ENCODE measurements around the gene TTLL11. TPM values are rescaled to one million over a fixed set of nuclear protein-coding genes. Genes with fewer than 3 reads are reported as not detected.

TTLL11 gene
- polyA plus RNA-seq, 1 of the 3 experiments (the other 2 are of a cell fraction): 6.8 TPM

DNA sequence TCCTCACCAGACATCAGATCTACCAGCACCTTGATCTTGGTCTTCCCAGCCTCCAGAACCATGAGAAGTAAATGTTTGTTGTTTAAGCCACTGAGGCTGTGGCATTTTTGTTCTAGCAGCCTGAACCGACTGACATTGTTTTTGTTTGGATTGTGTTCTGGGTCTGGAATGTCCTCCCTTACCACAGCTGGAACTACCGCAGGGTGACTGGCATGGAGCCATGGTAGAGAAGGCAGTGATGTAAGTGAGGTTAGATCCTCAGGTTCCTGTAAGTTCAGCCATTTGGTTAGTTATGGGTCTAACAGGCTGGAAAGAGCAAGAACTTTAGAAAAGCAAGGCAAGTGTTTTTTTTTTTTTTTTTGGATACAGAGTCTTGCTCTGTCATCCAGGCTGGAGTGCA is 232.4 kb downstream of the TTLL11 start:
- H3K9ac ChIP-seq: no peak overlapping the region
- no peak overlapping the region for H2AFZ ChIP-seq (ENCODE audit: low read depth)
- TF ChIP-seq YY1 (IDR thresholded peaks at IDR 0.05; ENCODE audit: low read depth) (no peak), FOXJ3 (CRISPR knock-in tag; IDR thresholded peaks at IDR 0.05) (no peak), RAD21 (IDR thresholded peaks at IDR 0.05; ENCODE audit: low read length) (no peak), SMC3 (IDR thresholded peaks at IDR 0.05; ENCODE audit: low read depth, low read length) (no peak), NRF1 (IDR thresholded peaks at IDR 0.05; ENCODE audit: low read depth, low read length) (no peak), TCF12 (IDR thresholded peaks at IDR 0.05) (no peak), NFIC (IDR thresholded peaks at IDR 0.05; ENCODE audit: borderline replicate concordance) (no peak), GABPA (IDR thresholded peaks at IDR 0.05; ENCODE audit: low read depth) (no peak), FOXM1 (IDR thresholded peaks at IDR 0.05; ENCODE audit: low read depth) (no peak), EZH2phosphoT487 (IDR thresholded peaks at IDR 0.05; ENCODE audit: borderline replicate concordance, low read depth) (no peak), SIN3A (IDR thresholded peaks at IDR 0.05; ENCODE audit: borderline replicate concordance, low read depth, low read length) (no peak)
- TF ChIP-seq, protein P1, sequence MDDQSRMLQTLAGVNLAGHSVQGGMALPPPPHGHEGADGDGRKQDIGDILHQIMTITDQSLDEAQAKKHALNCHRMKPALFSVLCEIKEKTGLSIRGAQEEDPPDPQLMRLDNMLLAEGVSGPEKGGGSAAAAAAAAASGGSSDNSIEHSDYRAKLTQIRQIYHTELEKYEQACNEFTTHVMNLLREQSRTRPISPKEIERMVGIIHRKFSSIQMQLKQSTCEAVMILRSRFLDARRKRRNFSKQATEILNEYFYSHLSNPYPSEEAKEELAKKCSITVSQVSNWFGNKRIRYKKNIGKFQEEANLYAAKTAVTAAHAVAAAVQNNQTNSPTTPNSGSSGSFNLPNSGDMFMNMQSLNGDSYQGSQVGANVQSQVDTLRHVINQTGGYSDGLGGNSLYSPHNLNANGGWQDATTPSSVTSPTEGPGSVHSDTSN (IDR thresholded peaks at IDR 0.05): no peak
- no peak overlapping the region for H3K27ac ChIP-seq (ENCODE audit: low read depth in 2 of 2, low read length in 1 of 2)
- no peak for DNase-seq
- H3F3A ChIP-seq (replicated peaks; ENCODE audit: insufficient read depth): peaks cover 9% of the 10 kb centered on the region
- H3K36me3 ChIP-seq (replicated peaks in 1 of 2; ENCODE audit: control insufficient read depth in 1 of 2, insufficient read depth in 2 of 2, low read length in 1 of 2): peaks cover 0 to 6% of the 10 kb centered on the region in 2 experiments
- no peaks in the 10 kb centered on the region for H3K9me2 ChIP-seq
- H4K20me1 ChIP-seq (ENCODE audit: insufficient read depth): no peaks in the 10 kb centered on the region
- peaks cover 0 to 6% of the 10 kb centered on the region in 2 experiments; a peak in 1 of 4 replicates for H3K4me1 ChIP-seq (ENCODE audit: control insufficient read depth in 1 of 2, insufficient read depth in 2 of 2, low read depth in 1 of 2, low read length in 1 of 2)
- no peaks in the 10 kb centered on the region for H3K27me3 ChIP-seq (ENCODE audit: insufficient read depth)
- 0 out of 2 replicates have a peak, but pooled peaks cover under 1% of the 10 kb centered on the region for H3K79me2 ChIP-seq (ENCODE audit: insufficient read depth)
- POLR2A ChIA-PET: no interaction called here
- CTCF ChIA-PET: interaction anchor here (1.0 to 1.7 kb wide), 7 partner anchors 9 to 226 kb away, joined by 3 to 6 read pairs (median 4); no protein-coding TSS in a partner anchor
- WGBS (ENCODE audit: low lambda C conversion rate): 71% methylated on average over 2 of the region's 2 CpGs
- H3K4me2 ChIP-seq: no peak overlapping the region
- no peaks in the 10 kb centered on the region for H3K9me3 ChIP-seq
- no peak overlapping the region for H3K4me3 ChIP-seq (ENCODE audit: low read depth in 2 of 2, low read length in 1 of 2)

- H3K4me1 ChIP-seq (ENCODE audit: control insufficient read depth in 1 of 2, insufficient read depth in 2 of 2, low read depth in 1 of 2, low read length in 1 of 2): peaks cover 0 to 6% of the 10 kb centered on the region in 2 experiments; a peak in 1 of 4 replicates
- no peaks in the 10 kb centered on the region for H3K9me2 ChIP-seq
- H3K9ac ChIP-seq: no peak overlapping the region
- H3K27me3 ChIP-seq (ENCODE audit: insufficient read depth): no peaks in the 10 kb centered on the region
- no peak overlapping the region for H3K4me3 ChIP-seq (ENCODE audit: low read depth in 2 of 2, low read length in 1 of 2)
- no peak overlapping the region for H3K27ac ChIP-seq (ENCODE audit: low read depth in 2 of 2, low read length in 1 of 2)
- H3F3A ChIP-seq (replicated peaks; ENCODE audit: insufficient read depth): peaks cover 9% of the 10 kb centered on the region
- no peak overlapping the region for H3K4me2 ChIP-seq
- no peak for DNase-seq
- ChIA-PET POLR2A (no interaction called here), CTCF (interaction anchor here (0.8 to 1.7 kb wide), 2 partner anchors 164 to 222 kb away, joined by 3 read pairs; no protein-coding TSS in a partner anchor)
- no peaks in the 10 kb centered on the region for H3K79me2 ChIP-seq (ENCODE audit: insufficient read depth)
- no peak for TF ChIP-seq GABPA (IDR thresholded peaks at IDR 0.05; ENCODE audit: low read depth)
- TF ChIP-seq, protein P2, sequence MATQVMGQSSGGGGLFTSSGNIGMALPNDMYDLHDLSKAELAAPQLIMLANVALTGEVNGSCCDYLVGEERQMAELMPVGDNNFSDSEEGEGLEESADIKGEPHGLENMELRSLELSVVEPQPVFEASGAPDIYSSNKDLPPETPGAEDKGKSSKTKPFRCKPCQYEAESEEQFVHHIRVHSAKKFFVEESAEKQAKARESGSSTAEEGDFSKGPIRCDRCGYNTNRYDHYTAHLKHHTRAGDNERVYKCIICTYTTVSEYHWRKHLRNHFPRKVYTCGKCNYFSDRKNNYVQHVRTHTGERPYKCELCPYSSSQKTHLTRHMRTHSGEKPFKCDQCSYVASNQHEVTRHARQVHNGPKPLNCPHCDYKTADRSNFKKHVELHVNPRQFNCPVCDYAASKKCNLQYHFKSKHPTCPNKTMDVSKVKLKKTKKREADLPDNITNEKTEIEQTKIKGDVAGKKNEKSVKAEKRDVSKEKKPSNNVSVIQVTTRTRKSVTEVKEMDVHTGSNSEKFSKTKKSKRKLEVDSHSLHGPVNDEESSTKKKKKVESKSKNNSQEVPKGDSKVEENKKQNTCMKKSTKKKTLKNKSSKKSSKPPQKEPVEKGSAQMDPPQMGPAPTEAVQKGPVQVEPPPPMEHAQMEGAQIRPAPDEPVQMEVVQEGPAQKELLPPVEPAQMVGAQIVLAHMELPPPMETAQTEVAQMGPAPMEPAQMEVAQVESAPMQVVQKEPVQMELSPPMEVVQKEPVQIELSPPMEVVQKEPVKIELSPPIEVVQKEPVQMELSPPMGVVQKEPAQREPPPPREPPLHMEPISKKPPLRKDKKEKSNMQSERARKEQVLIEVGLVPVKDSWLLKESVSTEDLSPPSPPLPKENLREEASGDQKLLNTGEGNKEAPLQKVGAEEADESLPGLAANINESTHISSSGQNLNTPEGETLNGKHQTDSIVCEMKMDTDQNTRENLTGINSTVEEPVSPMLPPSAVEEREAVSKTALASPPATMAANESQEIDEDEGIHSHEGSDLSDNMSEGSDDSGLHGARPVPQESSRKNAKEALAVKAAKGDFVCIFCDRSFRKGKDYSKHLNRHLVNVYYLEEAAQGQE (IDR thresholded peaks at IDR 0.05; ENCODE audit: low read depth, low read length): no peak
- no peak for TF ChIP-seq JUND (IDR thresholded peaks at IDR 0.05)
- TF ChIP-seq RFX5 (IDR thresholded peaks at IDR 0.05; ENCODE audit: low read length): no peak
- no peak for TF ChIP-seq RAD21 (IDR thresholded peaks at IDR 0.05; ENCODE audit: low read length)
- no peak for TF ChIP-seq NRF1 (IDR thresholded peaks at IDR 0.05; ENCODE audit: low read depth, low read length)
- TF ChIP-seq RXRA (IDR thresholded peaks at IDR 0.05; ENCODE audit: borderline replicate concordance, low read depth): no peak
- TF ChIP-seq TEAD4 (IDR thresholded peaks at IDR 0.05; ENCODE audit: borderline replicate concordance, insufficient read depth): no peak
- no peak for TF ChIP-seq FOXJ3 (CRISPR knock-in tag; IDR thresholded peaks at IDR 0.05)
- TF ChIP-seq FOXM1 (IDR thresholded peaks at IDR 0.05; ENCODE audit: low read depth): no peak
- no peak for TF ChIP-seq USF2 (IDR thresholded peaks at IDR 0.05; ENCODE audit: borderline replicate concordance, low read depth, low read length)
- no peak for TF ChIP-seq SMC3 (IDR thresholded peaks at IDR 0.05; ENCODE audit: low read depth, low read length)
- TF ChIP-seq MEF2A (IDR thresholded peaks at IDR 0.05; ENCODE audit: borderline replicate concordance, low read depth): no peak
- TF ChIP-seq ELF1 (IDR thresholded peaks at IDR 0.05): no peak
- TF ChIP-seq, protein P1 (IDR thresholded peaks at IDR 0.05): no peak
- 100% methylated on average over 1 of the region's 3 CpGs for WGBS (ENCODE audit: low lambda C conversion rate)
- no peaks in the 10 kb centered on the region for H3K9me3 ChIP-seq
- no peak overlapping the region for H2AFZ ChIP-seq (ENCODE audit: low read depth)
- no peaks in the 10 kb centered on the region for H4K20me1 ChIP-seq (ENCODE audit: insufficient read depth)
- H3K36me3 ChIP-seq (replicated peaks in 1 of 2; ENCODE audit: control insufficient read depth in 1 of 2, insufficient read depth in 2 of 2, low read length in 1 of 2): peaks cover 0 to 6% of the 10 kb centered on the region in 2 experiments
Measured at GRCh38 chr9:121860213-121860612, 232.9 kb downstream of the TTLL11 start.

Data from SK-N-SH (cell line).